HepG2 (cell line): ENCODE measurements around the gene TMED5. TPM values are rescaled to one million over a fixed set of nuclear protein-coding genes. Genes with fewer than 3 reads are reported as not detected.
A peak's percentile ranks its signal among the peaks of the same experiment; 100 is the strongest.

Experiments used
- ERF ChIP-seq: IDR thresholded peaks from 2 replicates; pipeline ENCODE4 v1.6.1; 2018; ENCODE audit warnings: missing biosample characterization, missing genetic modification reagents
- IRF2 ChIP-seq: IDR thresholded peaks from 2 replicates; pipeline ENCODE4 v1.6.1; 2018; ENCODE audit warnings: missing genetic modification reagents, missing compliant biosample characterization
- JDP2 ChIP-seq: sonication (generic); formaldehyde crosslinking; IDR thresholded peaks from 2 replicates; pipeline ENCODE4 v1.8.1; 2022; ENCODE audit warnings: missing genetic modification reagents, borderline replicate concordance
- KDM5A ChIP-seq: fragments of 200-600 bp; sonication (generic); IDR thresholded peaks from 2 replicates; pipeline ENCODE4 v1.7.0; 2018; ENCODE audit warnings: antibody characterized with exemption, mild to moderate bottlenecking, low read length, borderline replicate concordance
- RAD21 ChIP-seq: fragments of 450-650 bp; formaldehyde crosslinking; IDR thresholded peaks from 2 replicates; pipeline ENCODE4 v1.5.0; 2020; ENCODE audit warnings: mild to moderate bottlenecking
- SOX13 ChIP-seq, 3 experiments: fragments of 450-650 bp in 1 of 3; sonication (generic) in 1 of 3; formaldehyde crosslinking in 1 of 3; IDR thresholded peaks in 2 of 3; conservative IDR thresholded peaks in 1 of 3; 2 replicates each; pipeline versions ENCODE4 v1.5.0 to v1.6.1; 2016 to 2020; ENCODE audit warnings: antibody characterized with exemption in 1 of 3, mild to moderate bottlenecking in 1 of 3, missing compliant biosample characterization in 1 of 3, missing genetic modification reagents in 1 of 3, moderate library complexity in 1 of 3
- SOX5 ChIP-seq: IDR thresholded peaks from 2 replicates; pipeline ENCODE4 v1.6.1; 2016; ENCODE audit warnings: borderline replicate concordance
- SP140L ChIP-seq: sonication (generic); formaldehyde crosslinking; IDR thresholded peaks from 2 replicates; pipeline ENCODE4 v1.4.0; 2020; ENCODE audit warnings: missing genetic modification reagents, borderline replicate concordance
- SP4 ChIP-seq: sonication (generic); formaldehyde crosslinking; IDR thresholded peaks from 2 replicates; pipeline ENCODE4 v1.8.1; 2023; ENCODE audit warnings: mild to moderate bottlenecking, missing genetic modification reagents
- ZNF138 ChIP-seq: sonication (generic); formaldehyde crosslinking; IDR thresholded peaks from 2 replicates; pipeline ENCODE4 v1.5.0; 2020; ENCODE audit warnings: mild to moderate bottlenecking, low read depth, missing genetic modification reagents
- ZNF569 ChIP-seq: sonication (generic); formaldehyde crosslinking; IDR thresholded peaks from 2 replicates; pipeline ENCODE4 v1.5.0; 2020; ENCODE audit warnings: mild to moderate bottlenecking, missing genetic modification reagents, moderate library complexity, borderline replicate concordance
- ZNF839 ChIP-seq: sonication (generic); formaldehyde crosslinking; IDR thresholded peaks from 2 replicates; pipeline ENCODE4 v1.4.0; 2020; ENCODE audit warnings: missing genetic modification reagents, mild to moderate bottlenecking, borderline replicate concordance
- ZSCAN12 ChIP-seq: sonication (generic); formaldehyde crosslinking; IDR thresholded peaks from 2 replicates; pipeline ENCODE4 v1.9.0; 2021; ENCODE audit warnings: mild to moderate bottlenecking, missing genetic modification reagents
- ZSCAN20 ChIP-seq: sonication (generic); formaldehyde crosslinking; IDR thresholded peaks from 2 replicates; pipeline ENCODE4 v1.4.0; 2020; ENCODE audit warnings: missing genetic modification reagents, mild to moderate bottlenecking, borderline replicate concordance
- polyA plus RNA-seq, 8 experiments: library from polyadenylated mRNA; depleted of rRNA in 3 of 8; stranded (reverse) in 7 of 8; unstranded in 1 of 8; fragments of >200 nt; fragmentation: Illumina TruSeq in 4 of 8; extraction: Trizol in 4 of 8; gene quantifications; 2 replicates each; pipeline versions ENCODE4 v1.2.1 to v1.2.3, GENCODE V29; 2011 to 2016; ENCODE audit warnings: low read depth in 4 of 8, missing spikeins in 1 of 8, mixed read lengths in 1 of 8; ENCODE audit not compliant: insufficient read depth in 1 of 8
- total RNA-seq, 5 experiments: library from RNA; depleted of rRNA; stranded (reverse); fragments of >200 nt; fragmentation: Illumina TruSeq; extraction: Trizol; gene quantifications; 2 replicates each; pipeline ENCODE4 v1.2.3, GENCODE V29; 2016; ENCODE audit warnings: low read depth in 1 of 5
- TF ChIP-seq, protein P1 (sequence below): IDR thresholded peaks from 2 replicates; pipeline ENCODE4 v1.6.1; 2012; ENCODE audit warnings: low read depth, low read length, improper control_type of control experiment
- TF ChIP-seq, protein P2 (sequence below): sonication (generic); formaldehyde crosslinking; IDR thresholded peaks from 2 replicates; pipeline ENCODE4 v1.4.0; 2020; ENCODE audit warnings: missing genetic modification reagents
- TF ChIP-seq, protein P3 (sequence below): sonication (generic); formaldehyde crosslinking; IDR thresholded peaks from 2 replicates; pipeline ENCODE4 v1.5.0; 2020; ENCODE audit warnings: missing genetic modification reagents
- TF ChIP-seq, protein P4 (sequence below): sonication (generic); formaldehyde crosslinking; IDR thresholded peaks from 2 replicates; pipeline ENCODE4 v1.8.1; 2022; ENCODE audit warnings: low read depth, mild to moderate bottlenecking, missing genetic modification reagents

TMED5 gene
- total and polyA plus RNA-seq, 2 of the 13 experiments (the other 11 are each of a cell fraction or from before 2014, with no cell fraction given), result 58.1 to 99.0 TPM

DNA sequence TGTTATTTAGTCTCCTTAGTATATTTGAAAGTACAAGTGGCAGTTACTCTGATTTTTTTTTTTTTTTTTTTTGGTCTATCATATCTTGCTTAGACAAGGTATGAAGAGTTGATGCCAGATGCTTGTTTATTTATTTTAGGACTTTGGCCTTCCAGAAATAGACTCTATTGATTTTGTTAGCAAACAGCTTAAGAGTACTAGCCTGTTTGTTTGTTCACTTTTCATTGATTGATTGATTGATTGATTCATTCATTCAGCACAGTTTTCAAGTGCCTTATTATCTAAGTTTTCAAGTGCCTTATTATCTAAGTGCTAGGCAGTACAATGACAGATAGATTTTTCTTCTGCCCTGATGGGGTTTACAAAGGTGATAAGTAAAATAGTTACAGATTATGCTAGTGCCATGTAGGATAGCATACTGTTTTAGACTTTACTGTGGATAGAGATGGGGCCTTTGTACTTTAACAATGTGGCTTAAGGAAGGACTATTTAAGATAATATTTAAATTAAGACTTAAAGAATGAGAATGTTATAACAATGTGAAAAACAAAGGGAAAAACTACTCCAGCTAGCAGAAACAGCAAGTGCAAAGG, 50.6 kb downstream of the TMED5 start (continued):
- TF ChIP-seq, protein P1, sequence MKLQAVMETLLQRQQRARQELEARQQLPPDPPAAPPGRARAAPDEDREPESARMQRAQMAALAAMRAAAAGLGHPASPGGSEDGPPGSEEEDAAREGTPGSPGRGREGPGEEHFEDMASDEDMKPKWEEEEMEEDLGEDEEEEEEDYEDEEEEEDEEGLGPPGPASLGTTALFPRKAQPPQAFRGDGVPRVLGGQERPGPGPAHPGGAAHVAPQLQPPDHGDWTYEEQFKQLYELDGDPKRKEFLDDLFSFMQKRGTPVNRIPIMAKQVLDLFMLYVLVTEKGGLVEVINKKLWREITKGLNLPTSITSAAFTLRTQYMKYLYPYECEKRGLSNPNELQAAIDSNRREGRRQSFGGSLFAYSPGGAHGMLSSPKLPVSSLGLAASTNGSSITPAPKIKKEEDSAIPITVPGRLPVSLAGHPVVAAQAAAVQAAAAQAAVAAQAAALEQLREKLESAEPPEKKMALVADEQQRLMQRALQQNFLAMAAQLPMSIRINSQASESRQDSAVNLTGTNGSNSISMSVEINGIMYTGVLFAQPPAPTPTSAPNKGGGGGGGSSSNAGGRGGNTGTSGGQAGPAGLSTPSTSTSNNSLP, result peak; percentile 96
- TF ChIP-seq SOX5 (CRISPR knock-in tag) (peak; percentile 60; the same call in 1 of the 2 replicates), KDM5A (no peak), ZNF138 (CRISPR knock-in tag) (no peak), ERF (CRISPR knock-in tag) (no peak), RAD21 (CRISPR knock-in tag) (no peak), ZNF839 (CRISPR knock-in tag) (no peak), SOX13 (IDR thresholded peaks at IDR 0.05) (no peak), SOX13 (CRISPR knock-in tag; conservative IDR thresholded peaks at IDR 0.05 in 1 of 2, IDR thresholded peaks at IDR 0.05 in 1 of 2) (peak in 1 of 2 experiments; percentile 78; a peak in 2 of 4 replicates), IRF2 (CRISPR knock-in tag) (peak; percentile 37; the same call in 1 of the 2 replicates), ZSCAN20 (CRISPR knock-in tag) (no peak), SP140L (CRISPR knock-in tag) (no peak), ZNF569 (no peak), SP4 (CRISPR knock-in tag) (no peak), JDP2 (CRISPR knock-in tag) (no peak), ZSCAN12 (CRISPR knock-in tag) (no peak)
- TF ChIP-seq, protein P2, sequence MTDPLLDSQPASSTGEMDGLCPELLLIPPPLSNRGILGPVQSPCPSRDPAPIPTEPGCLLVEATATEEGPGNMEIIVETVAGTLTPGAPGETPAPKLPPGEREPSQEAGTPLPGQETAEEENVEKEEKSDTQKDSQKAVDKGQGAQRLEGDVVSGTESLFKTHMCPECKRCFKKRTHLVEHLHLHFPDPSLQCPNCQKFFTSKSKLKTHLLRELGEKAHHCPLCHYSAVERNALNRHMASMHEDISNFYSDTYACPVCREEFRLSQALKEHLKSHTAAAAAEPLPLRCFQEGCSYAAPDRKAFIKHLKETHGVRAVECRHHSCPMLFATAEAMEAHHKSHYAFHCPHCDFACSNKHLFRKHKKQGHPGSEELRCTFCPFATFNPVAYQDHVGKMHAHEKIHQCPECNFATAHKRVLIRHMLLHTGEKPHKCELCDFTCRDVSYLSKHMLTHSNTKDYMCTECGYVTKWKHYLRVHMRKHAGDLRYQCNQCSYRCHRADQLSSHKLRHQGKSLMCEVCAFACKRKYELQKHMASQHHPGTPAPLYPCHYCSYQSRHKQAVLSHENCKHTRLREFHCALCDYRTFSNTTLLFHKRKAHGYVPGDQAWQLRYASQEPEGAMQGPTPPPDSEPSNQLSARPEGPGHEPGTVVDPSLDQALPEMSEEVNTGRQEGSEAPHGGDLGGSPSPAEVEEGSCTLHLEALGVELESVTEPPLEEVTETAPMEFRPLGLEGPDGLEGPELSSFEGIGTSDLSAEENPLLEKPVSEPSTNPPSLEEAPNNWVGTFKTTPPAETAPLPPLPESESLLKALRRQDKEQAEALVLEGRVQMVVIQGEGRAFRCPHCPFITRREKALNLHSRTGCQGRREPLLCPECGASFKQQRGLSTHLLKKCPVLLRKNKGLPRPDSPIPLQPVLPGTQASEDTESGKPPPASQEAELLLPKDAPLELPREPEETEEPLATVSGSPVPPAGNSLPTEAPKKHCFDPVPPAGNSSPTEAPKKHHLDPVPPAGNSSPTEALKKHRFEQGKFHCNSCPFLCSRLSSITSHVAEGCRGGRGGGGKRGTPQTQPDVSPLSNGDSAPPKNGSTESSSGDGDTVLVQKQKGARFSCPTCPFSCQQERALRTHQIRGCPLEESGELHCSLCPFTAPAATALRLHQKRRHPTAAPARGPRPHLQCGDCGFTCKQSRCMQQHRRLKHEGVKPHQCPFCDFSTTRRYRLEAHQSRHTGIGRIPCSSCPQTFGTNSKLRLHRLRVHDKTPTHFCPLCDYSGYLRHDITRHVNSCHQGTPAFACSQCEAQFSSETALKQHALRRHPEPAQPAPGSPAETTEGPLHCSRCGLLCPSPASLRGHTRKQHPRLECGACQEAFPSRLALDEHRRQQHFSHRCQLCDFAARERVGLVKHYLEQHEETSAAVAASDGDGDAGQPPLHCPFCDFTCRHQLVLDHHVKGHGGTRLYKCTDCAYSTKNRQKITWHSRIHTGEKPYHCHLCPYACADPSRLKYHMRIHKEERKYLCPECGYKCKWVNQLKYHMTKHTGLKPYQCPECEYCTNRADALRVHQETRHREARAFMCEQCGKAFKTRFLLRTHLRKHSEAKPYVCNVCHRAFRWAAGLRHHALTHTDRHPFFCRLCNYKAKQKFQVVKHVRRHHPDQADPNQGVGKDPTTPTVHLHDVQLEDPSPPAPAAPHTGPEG (CRISPR knock-in tag), result no peak
- TF ChIP-seq, protein P3, sequence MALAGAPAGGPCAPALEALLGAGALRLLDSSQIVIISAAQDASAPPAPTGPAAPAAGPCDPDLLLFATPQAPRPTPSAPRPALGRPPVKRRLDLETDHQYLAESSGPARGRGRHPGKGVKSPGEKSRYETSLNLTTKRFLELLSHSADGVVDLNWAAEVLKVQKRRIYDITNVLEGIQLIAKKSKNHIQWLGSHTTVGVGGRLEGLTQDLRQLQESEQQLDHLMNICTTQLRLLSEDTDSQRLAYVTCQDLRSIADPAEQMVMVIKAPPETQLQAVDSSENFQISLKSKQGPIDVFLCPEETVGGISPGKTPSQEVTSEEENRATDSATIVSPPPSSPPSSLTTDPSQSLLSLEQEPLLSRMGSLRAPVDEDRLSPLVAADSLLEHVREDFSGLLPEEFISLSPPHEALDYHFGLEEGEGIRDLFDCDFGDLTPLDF (CRISPR knock-in tag), result no peak
- TF ChIP-seq, protein P4, sequence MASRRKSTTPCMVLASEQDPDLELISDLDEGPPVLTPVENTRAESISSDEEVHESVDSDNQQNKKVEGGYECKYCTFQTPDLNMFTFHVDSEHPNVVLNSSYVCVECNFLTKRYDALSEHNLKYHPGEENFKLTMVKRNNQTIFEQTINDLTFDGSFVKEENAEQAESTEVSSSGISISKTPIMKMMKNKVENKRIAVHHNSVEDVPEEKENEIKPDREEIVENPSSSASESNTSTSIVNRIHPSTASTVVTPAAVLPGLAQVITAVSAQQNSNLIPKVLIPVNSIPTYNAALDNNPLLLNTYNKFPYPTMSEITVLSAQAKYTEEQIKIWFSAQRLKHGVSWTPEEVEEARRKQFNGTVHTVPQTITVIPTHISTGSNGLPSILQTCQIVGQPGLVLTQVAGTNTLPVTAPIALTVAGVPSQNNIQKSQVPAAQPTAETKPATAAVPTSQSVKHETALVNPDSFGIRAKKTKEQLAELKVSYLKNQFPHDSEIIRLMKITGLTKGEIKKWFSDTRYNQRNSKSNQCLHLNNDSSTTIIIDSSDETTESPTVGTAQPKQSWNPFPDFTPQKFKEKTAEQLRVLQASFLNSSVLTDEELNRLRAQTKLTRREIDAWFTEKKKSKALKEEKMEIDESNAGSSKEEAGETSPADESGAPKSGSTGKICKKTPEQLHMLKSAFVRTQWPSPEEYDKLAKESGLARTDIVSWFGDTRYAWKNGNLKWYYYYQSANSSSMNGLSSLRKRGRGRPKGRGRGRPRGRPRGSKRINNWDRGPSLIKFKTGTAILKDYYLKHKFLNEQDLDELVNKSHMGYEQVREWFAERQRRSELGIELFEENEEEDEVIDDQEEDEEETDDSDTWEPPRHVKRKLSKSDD (CRISPR knock-in tag), result no peak
